Activated naive CD8-positive, alpha-beta T cell (primary cell): ENCODE measurements around the gene TRAF1.

Source experiments
- H3K27ac Mint-ChIP-seq: one replicate; pipeline ENCODE4 v1.8.0; 2021; ENCODE audit warnings: mixed read lengths
- H3K27me3 Mint-ChIP-seq: one replicate; pipeline ENCODE4 v1.8.0; 2021; ENCODE audit warnings: mixed read lengths
- H3K36me3 Mint-ChIP-seq: one replicate; pipeline ENCODE4 v1.8.0; 2021; ENCODE audit warnings: mixed read lengths
- H3K4me1 Mint-ChIP-seq: one replicate; pipeline ENCODE4 v1.8.0; 2021; ENCODE audit warnings: low read depth, mixed read lengths
- H3K4me3 Mint-ChIP-seq: one replicate; pipeline ENCODE4 v1.8.0; 2021; ENCODE audit warnings: mild to moderate bottlenecking, mixed read lengths
- H3K9me3 Mint-ChIP-seq: one replicate; pipeline ENCODE4 v1.8.0; 2021; ENCODE audit warnings: low read depth, mixed read lengths

Gene TRAF1

GRCh38 chr9:120855827-120856670 is 70.5 kb downstream of the TRAF1 start:
- Mint-ChIP-seq H3K36me3 (peaks cover 3% of the 10 kb centered on the region), H3K27me3 (no peaks in the 10 kb centered on the region), H3K4me1 (peaks cover 4% of the 10 kb centered on the region)

GRCh38 chr9:120854596-120855327 is 71.8 kb downstream of the TRAF1 start:
- Mint-ChIP-seq H3K36me3 (no peaks in the 10 kb centered on the region), H3K4me1 (peaks cover 10% of the 10 kb centered on the region), H3K27ac (peak overlapping the region; percentile 36), H3K9me3 (no peaks in the 10 kb centered on the region), H3K4me3 (no peak overlapping the region), H3K27me3 (no peaks in the 10 kb centered on the region)

More at GRCh38 chr9:120855827-120856670, 70.5 kb downstream of the TRAF1 start:
- H3K4me3 Mint-ChIP-seq, result no peak overlapping the region
- peak overlapping the region; percentile 50 for H3K27ac Mint-ChIP-seq
- no peaks in the 10 kb centered on the region for H3K9me3 Mint-ChIP-seq

GRCh38 chr9:120853198-120853597 is 73.4 kb downstream of the TRAF1 start:
- Mint-ChIP-seq H3K27ac (peak overlapping the region; percentile 81), H3K9me3 (no peaks in the 10 kb centered on the region), H3K4me1 (peaks cover 19% of the 10 kb centered on the region), H3K36me3 (no peaks in the 10 kb centered on the region), H3K4me3 (no peak overlapping the region), H3K27me3 (no peaks in the 10 kb centered on the region)
